Suprapubic skin (tissue), 4 donors: ENCODE results near the gene RNF133. TPM values are rescaled to one million over a fixed set of nuclear protein-coding genes. Genes with fewer than 3 reads are reported as not detected.
"Not testable (repeated sequence)": the region's sequence is repeated elsewhere in the genome, so short reads cannot be mapped to it uniquely, and the experiment has no call there.

Source experiments
- DNase-seq, 2 donors: peaks; one replicate each; pipeline ENCODE4 v3.0.0-alpha.2; 2019; ENCODE audit warnings: low spot score in 2 of 2
- H3K27ac ChIP-seq: fragments of 200-600 bp; sonication (generic); one replicate; pipeline ENCODE4 v1.5.1; 2019
- H3K27me3 ChIP-seq: fragments of 200-600 bp; sonication (generic); one replicate; pipeline ENCODE4 v1.5.1; 2019
- H3K36me3 ChIP-seq: fragments of 200-600 bp; sonication (generic); one replicate; pipeline ENCODE4 v1.5.1; 2019
- H3K4me1 ChIP-seq: fragments of 200-600 bp; sonication (generic); one replicate; pipeline ENCODE4 v1.5.1; 2019
- H3K4me3 ChIP-seq: fragments of 200-600 bp; sonication (generic); one replicate; pipeline ENCODE4 v1.5.1; 2019; ENCODE audit warnings: mild to moderate bottlenecking
- H3K9me3 ChIP-seq: fragments of 200-600 bp; sonication (generic); one replicate; pipeline ENCODE4 v1.5.1; 2019
- EP300 ChIP-seq: sonication (generic); formaldehyde crosslinking; IDR thresholded peaks from one replicate; pipeline ENCODE4 v1.6.1; 2017; ENCODE audit warnings: antibody characterized with exemption
- POLR2A ChIP-seq, 2 donors: fragments of 450-650 bp; IDR thresholded peaks; one replicate each; pipeline ENCODE4 v1.6.1; 2017; ENCODE audit warnings: antibody characterized with exemption in 2 of 2, mild to moderate bottlenecking in 2 of 2, moderate library complexity in 2 of 2
- POLR2AphosphoS5 ChIP-seq, 3 donors: sonication (generic); formaldehyde crosslinking; IDR thresholded peaks; one replicate each; pipeline ENCODE4 v1.6.1; 2017; ENCODE audit warnings: antibody characterized with exemption in 3 of 3
- WGBS: methylation state at CpG from one replicate; pipeline ENCODE4 v1.1.5; 2018; 5-methylcytosine and 5-hydroxymethylcytosine counted together
- total RNA-seq, 4 donors: library from RNA; depleted of rRNA; stranded (reverse); fragments of >200 nt; gene quantifications; one replicate each; pipeline ENCODE4 v1.1.0, GENCODE V29; 2016
- TF ChIP-seq, protein P1 (sequence below), 2 donors: fragments of 200-600 bp in 1 of 2; fragments of 450-650 bp in 1 of 2; sonication (generic) in 1 of 2; IDR thresholded peaks; one replicate each; pipeline ENCODE4 v1.5.1; 2016 to 2019; ENCODE audit warnings: antibody characterized with exemption in 2 of 2, mild to moderate bottlenecking in 1 of 2, moderate library complexity in 1 of 2

RNF133 gene
- total RNA-seq, 4 donors from 2014 or later: 0.34 to 0.72 (median 0.42) TPM; not detected in 1

DNA sequence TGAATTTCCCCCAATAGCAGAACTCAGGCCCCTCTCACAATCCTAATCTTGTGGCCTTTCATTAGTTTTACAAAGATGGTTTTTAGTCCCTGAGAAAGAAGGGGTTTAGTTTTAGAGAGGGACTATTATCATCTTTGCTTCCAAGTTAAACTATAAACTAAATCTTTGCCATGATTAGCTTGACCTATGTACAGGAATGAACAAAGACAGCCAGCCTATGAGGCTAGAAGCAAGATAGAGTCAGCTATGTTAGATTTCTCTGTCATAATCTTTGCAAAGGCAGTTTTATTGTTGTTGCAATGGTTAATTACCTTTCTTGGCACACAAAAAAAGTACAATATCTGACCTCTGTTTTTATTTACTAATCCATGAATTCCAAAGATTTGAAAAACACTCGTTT, 19.1 kb downstream of the RNF133 start:
- TF ChIP-seq, protein P1, sequence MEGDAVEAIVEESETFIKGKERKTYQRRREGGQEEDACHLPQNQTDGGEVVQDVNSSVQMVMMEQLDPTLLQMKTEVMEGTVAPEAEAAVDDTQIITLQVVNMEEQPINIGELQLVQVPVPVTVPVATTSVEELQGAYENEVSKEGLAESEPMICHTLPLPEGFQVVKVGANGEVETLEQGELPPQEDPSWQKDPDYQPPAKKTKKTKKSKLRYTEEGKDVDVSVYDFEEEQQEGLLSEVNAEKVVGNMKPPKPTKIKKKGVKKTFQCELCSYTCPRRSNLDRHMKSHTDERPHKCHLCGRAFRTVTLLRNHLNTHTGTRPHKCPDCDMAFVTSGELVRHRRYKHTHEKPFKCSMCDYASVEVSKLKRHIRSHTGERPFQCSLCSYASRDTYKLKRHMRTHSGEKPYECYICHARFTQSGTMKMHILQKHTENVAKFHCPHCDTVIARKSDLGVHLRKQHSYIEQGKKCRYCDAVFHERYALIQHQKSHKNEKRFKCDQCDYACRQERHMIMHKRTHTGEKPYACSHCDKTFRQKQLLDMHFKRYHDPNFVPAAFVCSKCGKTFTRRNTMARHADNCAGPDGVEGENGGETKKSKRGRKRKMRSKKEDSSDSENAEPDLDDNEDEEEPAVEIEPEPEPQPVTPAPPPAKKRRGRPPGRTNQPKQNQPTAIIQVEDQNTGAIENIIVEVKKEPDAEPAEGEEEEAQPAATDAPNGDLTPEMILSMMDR (IDR thresholded peaks at IDR 0.05): no peak
- TF ChIP-seq EP300: no peak
- no peak for TF ChIP-seq POLR2A (IDR thresholded peaks at IDR 0.05)
- TF ChIP-seq POLR2AphosphoS5 (IDR thresholded peaks at IDR 0.05): no peak

DNA sequence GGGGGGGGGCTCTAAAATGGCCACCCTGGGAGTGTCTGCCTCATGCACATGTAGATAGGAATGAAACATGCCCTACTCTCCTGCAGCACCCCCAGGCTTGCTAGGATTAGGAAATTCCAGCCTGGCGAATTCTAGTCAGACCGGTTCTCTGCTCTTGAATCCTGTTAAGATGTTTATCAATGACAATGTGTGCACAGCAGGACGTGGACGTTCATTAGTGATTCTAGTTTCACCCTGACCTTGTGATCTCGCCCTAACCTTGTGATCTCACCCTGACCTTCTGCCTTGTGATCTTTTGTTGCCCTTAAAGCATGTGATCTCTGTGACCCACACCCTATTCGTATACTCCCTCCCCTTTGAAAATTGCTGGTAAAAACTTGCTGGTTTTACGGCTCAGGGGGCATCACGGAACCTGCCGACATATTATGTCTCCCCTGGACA, 19.6 kb downstream of the RNF133 start:
- not testable (repeated sequence) for H3K36me3 ChIP-seq, H3K9me3 ChIP-seq, H3K4me3 ChIP-seq, H3K27ac ChIP-seq, H3K4me1 ChIP-seq, DNase-seq, H3K27me3 ChIP-seq
- 59% methylated on average over 9 of the region's 9 CpGs for WGBS

More for the DNA sequence above, 19.1 kb downstream of the RNF133 start:
- no peaks in the 10 kb centered on the region for H3K36me3 ChIP-seq
- H3K4me1 ChIP-seq: peaks cover 3% of the 10 kb centered on the region
- H3K27ac ChIP-seq: no peak overlapping the region
- no peaks in the 10 kb centered on the region for H3K27me3 ChIP-seq
- no peaks in the 10 kb centered on the region for H3K9me3 ChIP-seq
- DNase-seq: no peak
- no peak overlapping the region for H3K4me3 ChIP-seq
- 72% methylated on average over 1 of the region's 1 CpG for WGBS

DNA sequence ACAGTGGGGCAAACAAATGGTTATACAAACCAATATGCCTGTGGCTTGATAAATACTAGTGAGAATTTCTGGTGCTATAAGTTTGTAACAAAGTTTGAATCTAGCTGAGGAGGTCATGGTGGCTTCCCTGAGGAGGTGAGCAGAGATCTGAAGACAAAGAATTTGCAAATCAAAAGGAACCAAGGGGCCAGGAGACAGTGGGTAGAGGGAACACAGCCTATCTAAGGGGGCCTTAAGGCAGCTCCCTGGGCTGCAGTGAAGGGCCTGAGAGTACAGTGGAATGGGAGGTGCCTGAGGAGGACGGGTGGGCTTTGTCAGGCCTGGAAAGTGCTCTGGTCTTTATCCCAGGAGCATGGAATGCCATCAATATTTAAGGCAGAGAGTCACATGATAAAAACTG, 21.8 kb downstream of the RNF133 start:
- Histone ChIP-seq H3K4me3 (no peak overlapping the region), H3K27ac (no peak overlapping the region), H3K36me3 (no peaks in the 10 kb centered on the region), H3K27me3 (no peaks in the 10 kb centered on the region), H3K9me3 (no peaks in the 10 kb centered on the region), H3K4me1 (peaks cover 9% of the 10 kb centered on the region)
- TF ChIP-seq, protein P1 (IDR thresholded peaks at IDR 0.05): no peak
- TF ChIP-seq EP300: no peak
- TF ChIP-seq POLR2A (IDR thresholded peaks at IDR 0.05): no peak
- no peak for TF ChIP-seq POLR2AphosphoS5 (IDR thresholded peaks at IDR 0.05)
- DNase-seq: no peak
- 79% methylated on average over 1 of the region's 1 CpG for WGBS

DNA sequence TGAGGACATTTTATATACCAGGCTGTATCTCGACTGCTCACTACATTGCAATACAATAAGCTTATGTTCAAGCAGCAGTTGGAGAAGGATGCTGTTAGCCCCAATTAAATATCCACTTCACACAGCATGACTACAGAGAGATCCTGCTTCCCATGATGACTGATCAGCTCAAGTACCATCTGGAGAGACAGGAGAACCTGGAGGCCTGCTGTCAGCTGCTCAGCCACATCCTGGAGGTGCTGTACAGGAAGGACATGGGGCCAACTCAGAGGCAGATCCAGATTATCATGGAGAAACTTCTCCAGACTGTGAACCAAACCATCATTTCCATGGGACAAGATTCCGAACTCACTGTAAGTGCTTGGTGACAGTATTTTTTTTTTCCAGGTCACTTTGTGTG, 22.5 kb downstream of the RNF133 start:
- H3K4me3 ChIP-seq: no peak overlapping the region
- 78% methylated on average over 2 of the region's 2 CpGs for WGBS
- peaks cover 9% of the 10 kb centered on the region for H3K4me1 ChIP-seq
- no peak overlapping the region for H3K27ac ChIP-seq
- H3K9me3 ChIP-seq: no peaks in the 10 kb centered on the region
- H3K27me3 ChIP-seq: no peaks in the 10 kb centered on the region
- no peak for TF ChIP-seq POLR2A (IDR thresholded peaks at IDR 0.05)
- no peak for TF ChIP-seq POLR2AphosphoS5 (IDR thresholded peaks at IDR 0.05)
- TF ChIP-seq EP300: no peak
- TF ChIP-seq, protein P1 (IDR thresholded peaks at IDR 0.05): no peak
- H3K36me3 ChIP-seq: no peaks in the 10 kb centered on the region
- DNase-seq: no peak

DNA sequence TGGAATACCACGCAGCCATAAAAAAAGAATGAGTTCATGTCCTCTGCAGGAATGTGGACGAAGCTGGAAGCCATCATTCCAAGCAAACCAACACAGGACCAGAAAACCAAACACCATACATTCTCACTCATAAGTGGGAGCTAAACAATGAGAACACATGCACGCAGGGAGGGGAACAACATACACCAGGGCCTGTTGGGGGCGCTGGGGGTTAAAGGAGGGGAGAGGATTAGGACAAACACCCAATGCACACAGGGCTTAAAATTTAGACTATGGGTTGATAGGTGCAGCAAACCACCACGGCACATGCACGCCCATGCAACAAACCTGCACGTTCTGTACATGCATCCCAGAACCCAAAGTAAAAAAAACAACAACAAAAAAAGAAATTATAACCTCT, 23.3 kb downstream of the RNF133 start:
- H3K27me3 ChIP-seq: no peaks in the 10 kb centered on the region
- no peak overlapping the region for H3K4me3 ChIP-seq
- H3K27ac ChIP-seq: no peak overlapping the region

More for the DNA sequence above, 23.3 kb downstream of the RNF133 start:
- peaks cover 9% of the 10 kb centered on the region for H3K4me1 ChIP-seq
- TF ChIP-seq, protein P1 (IDR thresholded peaks at IDR 0.05): no peak
- no peak for TF ChIP-seq POLR2AphosphoS5 (IDR thresholded peaks at IDR 0.05)
- TF ChIP-seq EP300: no peak
- TF ChIP-seq POLR2A (IDR thresholded peaks at IDR 0.05): no peak
- 87% methylated on average over 7 of the region's 7 CpGs for WGBS
- H3K9me3 ChIP-seq: no peaks in the 10 kb centered on the region
- H3K36me3 ChIP-seq: no peaks in the 10 kb centered on the region
- no peak for DNase-seq
